CD4-positive, alpha-beta T cell treated with Interleukin-6 for 4 hours (primary cell): ENCODE measurements around the gene IFRD1.

Source experiments
- DNase-seq: peaks from one replicate; pipeline ENCODE4 v3.0.0-alpha.2; 2020; ENCODE audit warnings: mixed read lengths

IFRD1 gene, protein sequence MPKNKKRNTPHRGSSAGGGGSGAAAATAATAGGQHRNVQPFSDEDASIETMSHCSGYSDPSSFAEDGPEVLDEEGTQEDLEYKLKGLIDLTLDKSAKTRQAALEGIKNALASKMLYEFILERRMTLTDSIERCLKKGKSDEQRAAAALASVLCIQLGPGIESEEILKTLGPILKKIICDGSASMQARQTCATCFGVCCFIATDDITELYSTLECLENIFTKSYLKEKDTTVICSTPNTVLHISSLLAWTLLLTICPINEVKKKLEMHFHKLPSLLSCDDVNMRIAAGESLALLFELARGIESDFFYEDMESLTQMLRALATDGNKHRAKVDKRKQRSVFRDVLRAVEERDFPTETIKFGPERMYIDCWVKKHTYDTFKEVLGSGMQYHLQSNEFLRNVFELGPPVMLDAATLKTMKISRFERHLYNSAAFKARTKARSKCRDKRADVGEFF

DNA sequence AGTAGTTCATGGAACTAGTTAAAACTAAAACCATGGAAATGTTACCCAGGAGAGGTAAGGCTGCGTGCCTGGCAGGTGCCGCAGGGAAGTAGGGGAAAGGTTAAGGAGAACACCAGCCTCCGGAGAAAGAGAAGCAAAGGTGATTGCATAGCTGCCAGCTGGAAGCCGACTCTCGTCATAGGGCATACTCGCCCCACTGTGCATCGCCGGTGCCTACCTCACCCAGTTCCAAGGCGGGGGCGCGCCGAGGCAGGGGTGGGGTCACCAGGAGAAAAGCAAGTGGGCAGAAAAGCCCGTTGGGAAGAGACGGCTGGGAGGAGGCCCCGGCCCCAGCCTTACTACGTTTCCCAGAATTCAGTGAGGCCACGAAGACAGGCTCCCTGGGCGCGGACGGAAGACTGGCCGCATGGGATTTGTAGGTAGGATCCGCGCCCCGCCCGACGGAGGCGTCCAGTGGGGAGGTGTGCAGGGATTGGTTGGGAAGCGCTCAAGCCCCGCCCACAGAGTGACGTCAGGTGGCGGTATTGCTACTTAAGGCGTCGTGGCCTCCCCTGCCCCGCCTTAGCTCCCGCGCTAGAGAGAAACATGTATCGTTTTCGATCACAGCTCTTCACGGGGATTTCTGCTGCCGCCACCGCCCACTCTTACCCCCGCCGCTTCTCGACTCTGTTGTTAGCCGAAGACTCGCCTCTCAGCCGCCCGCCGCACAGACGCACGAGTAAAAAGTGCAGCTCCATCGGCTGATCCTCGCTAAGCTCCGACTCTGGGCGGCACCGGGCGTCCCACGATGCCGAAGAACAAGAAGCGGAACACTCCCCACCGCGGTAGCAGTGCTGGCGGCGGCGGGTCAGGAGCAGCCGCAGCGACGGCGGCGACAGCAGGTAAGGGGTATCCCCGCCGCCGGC is at the start of gene IFRD1:
Gene IFRD1, plus strand, starts transcription at position 559 of the 905 bp plus-strand sequence. Its CDS starts 229 bp downstream, at position 788.
- DNase-seq: peak; percentile 99

- no peak for DNase-seq
These were observed 45.9 kb upstream of the IFRD1 start for GRCh38 chr7:112404321-112404720.

GRCh38 chr7:112405286-112405685 is 45.0 kb upstream of the IFRD1 start:
- no peak for DNase-seq

- DNase-seq: no peak
These were observed 43.0 kb upstream of the IFRD1 start for GRCh38 chr7:112407261-112407660.

GRCh38 chr7:112410092-112410491 is 40.2 kb upstream of the IFRD1 start:
- no peak for DNase-seq

- no peak for DNase-seq
These were observed 39.0 kb upstream of the IFRD1 start for GRCh38 chr7:112411186-112411795.

GRCh38 chr7:112414855-112415490 is 35.3 kb upstream of the IFRD1 start:
- DNase-seq: no peak

DNA sequence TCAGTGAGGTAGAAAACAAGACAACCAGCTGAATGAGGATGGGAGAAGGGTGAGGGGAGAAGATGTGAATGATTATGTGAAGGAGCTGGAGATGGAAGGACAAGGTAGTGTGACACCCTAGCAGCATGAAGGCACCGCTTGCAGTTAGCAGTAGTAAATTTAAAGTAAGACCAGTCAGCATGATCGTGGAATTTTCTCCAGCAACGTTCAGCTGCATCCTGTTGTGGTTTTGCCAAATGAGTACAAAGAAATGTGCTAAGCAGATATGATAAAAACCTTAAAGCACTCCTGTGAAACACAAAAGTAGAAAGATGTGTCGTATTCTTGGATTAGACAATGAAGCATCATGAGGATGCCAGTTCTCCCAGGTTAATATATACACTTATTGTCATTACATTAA is 34.1 kb upstream of the IFRD1 start:
- no peak for DNase-seq

DNA sequence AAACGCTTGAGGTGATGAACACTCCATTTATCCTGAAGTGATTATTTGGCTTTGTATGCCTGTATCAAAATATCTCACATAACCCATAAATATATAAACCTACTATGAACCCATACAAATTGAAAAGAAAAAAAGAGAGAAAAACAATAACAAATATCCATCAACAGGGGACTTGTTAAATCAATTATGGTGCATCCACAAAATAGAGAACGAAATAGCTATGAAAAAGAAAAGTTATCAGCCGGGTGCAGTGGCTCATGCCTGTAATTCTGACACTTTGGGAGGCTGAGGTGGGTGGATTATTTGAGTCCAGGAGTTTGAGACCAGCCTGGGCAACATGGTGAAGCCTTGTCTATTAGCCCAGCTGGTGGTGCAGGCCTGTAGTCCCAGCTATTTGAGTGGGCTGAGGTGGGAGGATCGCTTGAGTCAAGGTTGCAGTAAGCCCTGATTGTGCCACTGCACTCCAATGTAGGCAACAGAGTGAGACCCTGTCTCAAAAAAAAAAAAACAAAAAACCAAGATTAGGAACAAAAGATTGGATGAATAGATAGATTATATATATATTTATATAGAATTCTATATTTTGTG is 30.6 kb upstream of the IFRD1 start:
- DNase-seq: no peak

DNA sequence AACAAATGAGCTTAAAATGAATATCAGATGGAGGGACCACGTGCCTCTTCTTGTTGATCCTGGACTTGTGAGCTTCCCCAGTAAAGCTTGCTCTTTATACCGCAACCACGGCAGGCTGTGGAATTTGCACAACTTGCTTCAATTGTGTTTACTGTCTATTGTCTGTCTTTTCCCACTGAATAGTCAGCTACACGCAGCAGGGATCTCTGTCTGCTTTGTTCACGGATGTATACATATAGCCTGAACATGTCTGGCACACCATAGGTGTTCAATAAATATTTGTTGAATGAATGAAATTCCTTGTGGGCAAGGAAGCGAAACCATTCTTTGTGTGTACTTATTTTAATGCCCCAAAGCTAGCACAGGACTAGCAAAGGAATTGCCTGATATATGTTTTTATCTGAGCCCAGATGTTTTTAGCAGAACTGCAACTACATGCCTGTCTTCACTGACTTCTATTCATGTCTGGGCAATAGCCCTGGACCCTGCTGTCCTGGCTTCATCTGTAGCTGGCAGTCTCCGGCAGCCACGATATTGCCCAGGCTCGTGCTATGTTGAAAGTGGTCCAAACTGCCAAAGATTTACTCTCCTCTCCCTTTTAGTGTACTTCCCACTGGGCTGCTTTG is 29.9 kb upstream of the IFRD1 start:
- no peak for DNase-seq

DNA sequence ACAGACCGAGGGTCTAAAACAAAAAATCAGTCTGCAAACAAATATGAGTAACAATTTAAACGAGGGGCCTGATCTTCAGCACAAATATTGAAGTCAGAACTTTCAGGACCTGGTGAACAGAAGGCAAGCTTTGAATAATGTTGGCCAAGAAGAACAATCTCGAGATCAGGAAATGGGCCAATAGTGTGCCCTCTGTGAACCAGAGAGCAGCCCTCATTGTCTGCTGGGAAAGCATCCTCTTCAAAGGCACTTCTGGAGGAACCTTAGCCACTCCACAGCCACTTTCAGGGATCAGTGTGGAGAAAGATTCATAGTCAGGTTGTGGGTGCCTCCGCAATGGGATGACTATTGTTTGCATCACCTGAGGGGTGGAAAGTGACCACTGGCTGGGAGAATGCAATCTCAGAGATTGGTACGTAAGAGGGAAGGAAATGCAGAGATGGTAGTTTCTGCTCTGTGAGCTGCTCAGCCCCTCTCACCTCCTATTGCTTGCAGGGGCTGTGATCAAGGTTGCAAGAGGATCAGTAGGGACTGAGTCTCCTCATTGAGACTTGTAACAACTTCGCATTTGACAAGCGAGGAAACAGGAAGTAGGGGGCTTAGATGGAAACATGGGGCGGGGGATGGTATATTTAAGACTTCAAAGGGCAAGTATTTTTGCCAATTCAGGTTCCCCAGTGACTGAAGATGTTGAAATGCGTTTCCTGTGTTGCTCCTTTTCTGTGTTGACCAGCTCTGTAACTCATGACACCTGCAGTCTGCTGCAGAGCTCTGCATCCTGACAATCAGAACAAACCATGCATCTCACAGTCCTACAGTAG is 28.4 kb upstream of the IFRD1 start:
- peak; percentile 15 for DNase-seq

DNA sequence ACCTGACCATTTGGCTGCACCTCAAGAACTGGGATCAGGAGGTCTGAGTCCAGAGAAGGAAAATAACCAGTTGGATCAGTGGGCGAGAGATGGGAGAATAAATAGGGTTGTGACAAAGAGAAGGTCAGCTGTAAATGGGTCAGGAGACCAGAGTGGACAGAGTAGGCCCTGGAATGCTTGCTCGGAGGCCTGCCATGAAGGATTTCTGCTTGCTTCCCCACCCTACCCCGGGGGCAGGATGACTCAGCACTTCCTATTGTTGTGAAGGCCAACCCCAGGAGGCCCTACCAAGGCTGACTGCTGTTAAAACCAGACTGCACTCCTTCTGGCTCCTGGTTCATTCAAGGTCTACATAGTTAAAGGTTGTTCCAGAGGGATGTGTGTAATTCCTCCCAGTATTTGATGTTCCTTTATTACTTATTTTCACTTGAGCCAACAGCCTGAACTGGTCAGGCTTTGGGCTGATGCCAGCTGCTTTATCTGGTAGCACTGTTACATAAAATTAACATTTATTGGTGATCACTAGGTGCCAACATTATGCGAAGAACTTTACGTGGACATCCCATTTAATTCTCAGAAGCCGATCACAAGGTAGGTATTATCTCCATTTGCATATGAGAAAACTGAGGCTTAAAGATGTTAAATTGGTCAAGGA is 27.3 kb upstream of the IFRD1 start:
- peak; percentile 38 for DNase-seq

GRCh38 chr7:112423987-112424386 is 26.3 kb upstream of the IFRD1 start:
- no peak for DNase-seq

GRCh38 chr7:112427984-112428383 is 22.3 kb upstream of the IFRD1 start:
- no peak for DNase-seq

DNA sequence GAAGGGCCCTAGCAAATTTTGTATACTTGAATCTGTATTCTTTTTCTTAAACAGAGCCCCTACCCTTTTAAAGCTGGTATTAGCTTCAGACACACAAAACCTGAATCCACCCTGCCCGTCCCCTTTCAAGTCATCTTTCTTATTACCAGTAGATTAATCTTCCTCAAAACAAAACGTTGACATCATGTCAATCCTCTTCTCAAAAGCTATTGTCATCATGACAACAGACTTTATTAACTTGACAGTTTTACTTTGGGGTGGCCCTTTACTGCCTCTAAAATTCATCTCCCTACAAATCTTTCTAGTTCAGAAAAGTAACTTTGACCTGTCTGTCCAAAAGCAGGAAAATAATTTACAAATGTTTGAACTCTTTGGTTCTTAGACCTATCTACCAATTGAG is 21.5 kb upstream of the IFRD1 start:
- DNase-seq: no peak

- DNase-seq: no peak
These were observed 19.6 kb upstream of the IFRD1 start for GRCh38 chr7:112430649-112431048.

DNA sequence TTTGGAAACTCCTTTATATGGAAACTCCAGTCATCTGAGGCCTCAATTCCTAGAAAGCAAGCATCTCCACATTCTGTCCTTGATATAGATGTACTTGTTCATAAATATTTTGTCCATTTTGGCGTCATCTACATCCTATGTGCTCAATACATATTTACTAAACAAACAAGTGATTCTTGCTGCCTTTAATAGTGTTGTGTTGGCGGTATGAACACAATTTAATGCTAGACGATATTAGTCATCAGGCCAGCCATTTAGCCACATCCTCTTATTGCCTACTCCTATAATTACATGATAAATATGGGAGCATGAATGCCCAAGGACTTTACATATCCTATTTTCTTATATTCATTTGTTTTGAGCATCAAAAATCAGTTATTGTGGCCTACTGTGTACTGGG is 18.5 kb upstream of the IFRD1 start:
- DNase-seq: no peak

DNA sequence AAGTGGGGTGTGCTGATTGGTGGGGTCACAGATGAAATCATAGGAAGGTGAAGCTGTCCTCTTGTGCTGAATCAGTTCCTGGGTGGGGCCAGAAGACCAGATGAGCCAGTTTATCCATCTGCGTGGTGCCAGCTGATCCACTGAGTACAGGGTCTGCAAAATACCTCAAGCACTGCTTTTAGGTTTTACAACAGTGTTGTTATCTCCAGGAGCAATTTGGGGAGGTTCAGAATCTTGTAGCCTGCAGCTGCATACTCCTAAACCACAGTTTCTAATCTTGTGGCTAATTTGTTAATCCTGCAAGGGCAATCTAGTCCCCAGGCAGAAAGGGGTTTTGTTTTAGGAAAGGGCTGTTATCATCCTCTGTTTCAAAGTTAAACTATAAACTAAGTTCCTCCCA is 17.0 kb upstream of the IFRD1 start:
- no peak for DNase-seq

DNA sequence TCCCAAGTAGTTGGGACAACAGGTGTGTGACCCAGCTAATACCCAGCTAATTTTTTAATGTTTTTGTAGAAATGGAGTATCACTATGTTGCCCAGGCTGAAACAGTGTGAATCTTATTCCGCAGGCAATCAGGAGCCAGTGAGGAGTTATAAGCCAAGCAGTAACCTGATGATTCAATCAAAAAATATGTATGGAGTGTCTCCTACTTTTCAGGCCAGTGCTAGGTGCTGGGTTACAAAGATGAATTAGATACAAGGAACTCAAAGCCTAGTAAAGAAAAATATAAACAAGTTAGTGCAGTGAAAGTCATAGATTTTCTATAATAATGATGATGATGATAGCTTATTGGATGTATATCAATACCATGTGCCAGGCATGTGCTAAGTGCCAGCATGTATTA is 13.2 kb upstream of the IFRD1 start:
- DNase-seq: no peak

DNA sequence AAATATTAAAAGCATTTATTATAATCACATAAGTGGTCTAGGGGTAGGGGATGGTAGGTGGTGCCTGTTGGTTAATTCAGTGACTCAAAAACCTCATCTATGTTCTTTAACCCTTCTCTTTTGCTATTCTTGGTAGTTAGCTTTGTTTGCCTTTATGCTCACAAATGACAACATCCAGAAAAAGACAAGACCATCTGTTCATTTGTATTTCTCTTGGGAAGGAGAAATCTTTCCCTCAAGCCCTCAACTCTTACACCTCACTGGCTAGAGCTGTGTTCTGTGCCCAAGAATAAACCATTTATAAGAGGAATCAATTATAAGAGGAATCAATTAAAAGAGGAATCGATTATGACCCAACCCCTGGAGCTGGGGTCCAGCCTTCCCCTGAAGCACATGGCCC is 10.8 kb upstream of the IFRD1 start:
- no peak for DNase-seq

DNA sequence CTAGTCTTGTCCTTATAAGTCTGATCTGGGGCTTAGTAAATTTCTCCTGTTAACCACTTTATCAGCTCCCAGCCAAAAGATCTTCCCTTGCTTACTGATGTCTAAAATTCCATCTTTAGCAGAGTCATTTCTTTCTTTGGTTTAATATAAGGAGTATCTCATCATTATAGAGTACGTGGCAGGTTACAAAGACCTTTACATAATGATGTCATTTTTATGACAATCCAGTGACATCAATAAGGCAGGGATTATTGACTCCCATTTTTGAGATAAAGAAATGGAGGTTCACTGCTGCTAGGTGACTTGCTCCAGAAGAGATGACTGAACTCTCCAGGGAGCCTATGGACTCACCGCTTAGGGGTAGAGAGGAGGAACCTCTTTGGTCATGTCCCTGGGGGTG is 8.1 kb upstream of the IFRD1 start:
- no peak for DNase-seq
